HL-60/S4 treated with retinoic acid at 250 ng/mL for 4 days and 3 days (cell line): ENCODE measurements around the gene ADAM29.
"Not testable (repeated sequence)": the region's sequence is repeated elsewhere in the genome, so short reads cannot be mapped to it uniquely, and the experiment has no call there.

Experiments
- in situ Hi-C: fragments of 300-500 bp; cut with MboI; formaldehyde crosslinking; loops from 2 replicates; pipeline ENCODE4 v1.7.0; 2022; ENCODE audit warnings: low sequenced_read_pairs

Gene ADAM29

DNA sequence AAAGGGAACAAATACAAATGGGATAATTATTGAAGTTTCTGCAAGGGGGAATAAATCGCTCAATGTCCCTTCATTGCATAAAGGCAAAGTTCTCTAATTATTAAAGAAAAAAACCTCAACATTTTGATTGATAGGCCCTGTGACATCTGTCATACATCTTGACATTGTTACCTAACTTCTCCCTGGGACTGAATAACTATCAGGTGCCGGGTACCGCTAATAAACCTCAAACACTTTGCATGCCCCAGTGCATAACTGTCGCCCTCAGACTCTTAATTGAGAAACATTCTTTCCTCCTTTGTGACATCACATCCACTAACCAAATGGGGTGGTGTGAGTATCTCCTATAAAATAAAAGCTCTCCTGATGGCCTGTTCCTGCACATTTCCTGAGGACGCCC, at the start of gene ADAM29:
TSS of gene ADAM29 (plus strand) at position 301 of the 400 bp plus-strand sequence. CDS start 57,168 bp downstream, outside the sequence.
- in situ Hi-C loops = no loop called here

DNA sequence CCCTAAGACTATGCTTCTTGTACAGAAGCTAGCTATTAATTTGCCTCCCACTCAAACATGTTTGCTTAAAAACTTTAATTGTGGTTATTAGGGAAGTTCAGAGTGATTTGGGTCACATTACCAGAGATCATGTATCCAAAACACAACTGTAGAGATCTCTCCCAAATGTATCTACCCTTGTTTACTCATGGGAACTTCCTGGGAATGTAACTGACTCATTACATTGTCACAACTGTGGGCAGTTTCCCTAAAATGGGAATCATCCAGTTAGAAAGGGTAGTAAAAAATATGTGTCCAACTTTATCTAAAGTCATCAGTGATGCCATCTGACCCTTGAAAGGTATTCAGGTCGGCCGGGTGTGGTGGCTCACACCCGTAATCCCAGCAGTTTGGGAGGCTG, 48.8 kb upstream of the ADAM29 start:
- in situ Hi-C loops = no loop called here

DNA sequence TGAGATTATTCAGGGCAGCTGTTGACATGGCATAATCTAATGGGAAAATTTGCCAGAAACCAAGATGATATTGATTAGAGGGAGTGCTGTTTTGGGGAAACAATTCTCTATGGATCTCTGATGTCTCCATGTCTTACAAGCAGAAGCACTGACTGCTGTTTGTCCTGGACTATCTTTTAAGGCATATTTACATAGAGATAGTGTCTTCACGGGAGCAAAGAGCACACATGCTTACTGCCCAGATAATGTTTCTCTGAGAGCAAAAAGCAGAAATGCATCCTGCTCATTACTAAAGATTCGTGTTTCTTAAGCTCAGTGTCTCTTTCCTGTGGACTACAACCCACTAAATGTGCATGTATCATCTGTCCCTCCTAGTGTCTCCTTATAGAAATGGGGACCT, 47.8 kb upstream of the ADAM29 start:
- in situ Hi-C loops = no loop called here

DNA sequence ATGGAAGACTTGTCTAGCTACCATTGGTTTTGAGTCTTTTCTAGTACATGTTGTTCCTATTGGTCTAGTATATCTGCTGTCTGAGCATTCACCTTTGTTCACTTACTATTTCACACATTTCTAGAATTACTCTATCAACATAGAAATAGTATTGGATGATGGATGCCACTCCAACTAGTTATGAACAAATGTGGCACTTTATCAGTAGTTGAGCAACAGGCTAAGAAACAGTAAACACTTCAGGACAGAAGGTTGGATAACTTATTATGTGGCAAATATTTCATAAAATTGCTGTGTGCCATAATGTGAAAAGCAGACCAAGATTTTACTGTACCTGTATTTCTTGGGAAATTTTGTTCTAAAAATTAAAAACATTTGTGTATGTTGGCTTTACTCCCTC, 46.8 kb upstream of the ADAM29 start:
- in situ Hi-C loops = no loop called here

DNA sequence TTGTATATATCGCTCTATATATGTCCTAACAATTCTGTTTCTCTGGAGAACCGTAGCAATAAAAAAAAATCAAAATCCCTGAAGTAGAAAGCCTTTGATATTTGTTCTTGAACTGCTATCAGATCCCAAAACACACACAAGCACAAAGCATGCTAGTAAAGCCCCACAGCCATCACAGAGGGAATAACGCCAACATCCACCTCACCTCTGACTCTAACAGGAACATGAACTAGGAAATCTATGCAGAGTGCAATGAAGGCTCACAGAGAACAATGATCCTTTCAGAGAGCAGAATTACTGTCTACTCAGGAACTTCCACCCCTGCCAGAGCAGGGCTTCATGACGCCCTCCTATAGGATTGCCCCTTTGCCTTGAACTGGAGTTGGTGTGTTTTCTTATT, 45.0 kb upstream of the ADAM29 start:
- in situ Hi-C loops = not testable (repeated sequence)

DNA sequence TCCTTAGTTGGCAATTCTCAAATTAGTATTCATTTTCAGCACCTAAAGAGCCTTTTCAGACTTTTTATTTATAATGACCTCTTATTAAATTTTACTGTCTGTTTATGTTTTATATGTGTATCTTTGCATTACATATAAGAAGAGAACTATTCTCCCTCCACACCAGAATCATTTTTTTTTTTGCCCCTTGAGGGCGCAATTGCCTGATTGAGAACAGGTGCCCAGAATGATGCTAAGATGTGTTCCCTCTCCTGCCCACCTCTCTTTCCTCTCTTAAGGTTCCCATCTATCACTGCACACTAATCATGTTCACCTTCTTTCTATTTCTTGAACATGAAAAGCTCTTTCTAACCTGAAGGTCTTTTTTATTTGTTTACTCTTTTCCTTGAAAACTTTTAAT, 44.2 kb upstream of the ADAM29 start:
- in situ Hi-C loops = no loop called here

DNA sequence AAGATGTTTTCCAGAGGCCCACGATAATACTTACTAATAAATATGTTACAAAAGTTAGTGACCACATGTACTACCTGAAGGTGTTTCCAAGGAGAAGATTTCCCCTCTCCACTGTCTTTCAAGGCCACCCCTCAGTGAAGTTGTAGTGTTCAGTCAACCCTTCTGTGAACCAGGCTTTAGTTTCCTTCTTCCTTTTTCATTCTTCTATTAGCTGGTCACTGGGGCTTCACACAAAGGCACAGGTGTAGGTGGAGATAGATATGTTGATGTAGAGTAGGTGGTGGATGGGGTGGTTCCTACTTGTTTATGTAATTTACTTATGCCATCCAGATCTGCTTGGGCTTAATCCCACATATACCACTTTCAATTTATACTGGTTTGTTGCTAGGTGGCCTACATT, 43.3 kb upstream of the ADAM29 start:
- in situ Hi-C loops = no loop called here

DNA sequence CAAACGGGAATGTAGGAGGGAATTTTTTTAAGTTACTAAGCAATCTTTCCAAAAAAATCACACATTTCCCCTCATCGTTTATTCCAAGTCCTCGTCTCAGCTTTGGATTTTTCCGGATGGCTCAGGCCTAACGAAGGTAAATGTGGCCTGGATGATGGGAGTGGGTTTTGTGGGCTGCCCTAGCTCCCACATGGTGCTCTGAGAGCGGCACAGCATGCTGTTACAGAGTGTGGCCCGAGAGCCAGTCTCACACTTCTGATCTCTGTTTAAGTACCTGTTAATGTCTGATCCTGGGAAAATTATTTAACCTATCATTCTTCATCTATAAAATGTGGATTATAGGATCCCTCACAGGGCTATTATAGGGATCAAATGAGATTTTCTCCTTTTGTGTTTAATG, 38.2 kb upstream of the ADAM29 start:
- in situ Hi-C loops = no loop called here

DNA sequence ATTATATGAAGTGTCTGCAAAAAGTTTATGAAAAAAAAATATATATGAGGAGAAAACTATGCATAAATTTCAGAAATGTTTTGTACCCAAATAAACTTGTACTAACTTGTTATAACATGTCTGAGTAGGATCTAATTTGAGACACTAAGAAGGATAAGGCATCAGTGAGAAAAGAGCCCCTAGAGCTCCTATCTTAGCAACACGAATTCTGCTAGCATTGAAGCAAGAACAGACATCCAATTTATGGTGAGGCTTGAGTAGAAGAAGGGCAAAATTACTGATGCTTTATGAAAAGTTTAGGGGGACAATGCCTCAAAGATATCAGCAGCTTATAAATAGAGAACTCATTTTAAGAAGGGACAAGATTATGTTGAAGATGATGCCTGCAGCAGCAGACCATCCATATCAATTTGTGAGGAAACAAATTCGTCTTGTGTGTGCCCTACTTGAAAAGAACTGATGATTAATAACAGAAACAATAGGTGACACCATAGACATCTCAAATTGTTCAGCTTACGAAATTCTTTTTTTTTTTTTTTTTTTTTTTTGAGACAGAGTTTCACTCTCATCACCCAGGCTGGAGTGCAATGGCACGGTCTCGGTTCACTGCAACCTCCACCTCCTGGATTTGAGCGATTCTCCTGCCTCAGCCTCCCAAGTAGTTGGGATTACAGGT, 35.7 kb upstream of the ADAM29 start:
- in situ Hi-C loops = no loop called here

DNA sequence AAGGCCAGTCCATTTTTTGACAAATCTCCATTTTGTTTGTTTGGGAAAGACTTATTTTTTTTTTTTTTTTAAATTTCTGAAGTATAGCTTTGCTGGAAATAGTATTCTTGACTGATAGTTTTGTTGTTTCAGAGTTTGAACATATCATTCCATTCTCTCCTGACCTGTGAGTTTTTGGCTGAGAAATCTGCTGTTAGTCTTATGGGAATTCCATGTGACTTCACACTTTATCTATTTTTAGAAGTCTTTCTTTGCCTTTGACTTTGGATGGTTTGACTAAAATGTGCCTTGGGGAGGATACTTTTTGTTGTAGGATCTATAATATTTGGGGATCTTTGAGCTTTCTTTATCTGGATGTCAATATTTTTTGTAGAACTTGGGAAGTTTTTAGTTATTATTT, 10.7 kb upstream of the ADAM29 start:
- in situ Hi-C loops = no loop called here

DNA sequence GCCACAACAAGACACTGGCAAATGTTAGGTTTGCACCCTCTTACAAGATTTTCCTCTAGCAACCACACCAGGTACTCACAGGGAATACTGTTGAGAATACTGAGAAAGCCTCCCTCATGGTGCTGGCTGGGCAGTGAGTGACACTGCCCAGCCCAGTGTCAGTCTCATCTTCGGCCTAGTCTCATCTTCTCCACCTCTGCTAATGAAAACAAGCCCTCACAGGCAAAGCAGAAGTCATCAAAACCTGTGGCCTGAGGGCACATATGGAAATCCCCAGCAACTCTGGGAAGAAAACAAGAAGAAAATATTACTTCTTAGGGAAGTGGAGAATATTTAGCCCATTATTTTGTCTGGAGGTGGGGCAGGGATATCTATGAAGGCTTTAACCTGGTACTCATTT, 7.9 kb upstream of the ADAM29 start:
- in situ Hi-C loops = no loop called here

DNA sequence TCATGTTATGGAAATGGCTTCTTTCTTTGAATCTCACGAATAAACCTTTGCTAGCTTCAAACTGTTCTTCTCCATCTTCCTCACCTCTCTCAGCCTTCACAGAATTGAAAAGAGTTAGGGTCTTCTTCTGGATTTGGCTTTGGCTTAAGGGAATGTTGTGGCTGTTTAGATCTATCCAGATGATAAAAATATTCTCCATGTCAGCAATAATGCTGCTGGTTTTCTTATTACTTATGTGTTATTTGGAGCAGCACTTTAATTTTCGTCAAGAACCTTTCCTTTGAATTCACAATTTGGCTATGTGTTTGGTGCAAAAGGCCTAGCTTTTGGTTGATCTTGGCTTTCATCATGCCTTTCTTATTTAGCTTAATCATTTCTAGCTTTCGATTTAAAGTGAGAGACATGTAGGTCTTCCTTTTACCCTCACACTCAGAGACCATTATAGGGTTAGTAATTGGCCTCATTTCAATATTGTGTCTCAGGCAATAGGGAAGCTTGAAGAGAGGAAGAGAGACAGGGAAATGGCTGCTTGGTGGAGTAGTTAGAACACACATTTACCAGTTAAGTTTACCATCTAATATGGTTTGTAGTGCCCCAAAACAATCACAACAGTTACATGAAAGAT, 5.1 kb upstream of the ADAM29 start:
- in situ Hi-C loops = no loop called here

DNA sequence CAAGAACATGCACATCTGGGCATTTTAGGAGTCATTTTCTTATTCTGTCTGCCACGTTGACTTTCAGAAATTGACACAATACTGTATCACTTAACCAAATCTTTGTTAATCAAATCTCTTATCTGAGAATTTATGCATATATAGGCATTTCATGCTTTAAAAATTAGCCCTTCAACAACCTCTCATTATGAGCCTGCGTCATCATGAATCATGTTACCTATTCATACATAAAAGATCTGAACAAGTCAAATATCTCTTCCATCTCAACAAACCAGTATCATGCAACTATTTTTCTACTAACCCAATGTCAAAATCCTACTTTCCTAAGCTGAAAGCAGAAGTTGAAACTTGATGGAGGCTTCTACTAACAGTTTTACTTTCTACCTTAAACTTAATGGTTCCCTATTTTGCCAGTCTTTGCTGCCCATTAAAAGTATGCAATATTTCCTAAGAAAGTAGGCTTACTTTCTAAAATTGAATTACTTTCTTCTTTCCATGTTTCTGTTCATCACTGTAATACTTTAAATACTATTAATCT, 1.8 kb downstream of the ADAM29 start:
- in situ Hi-C loops = no loop called here

DNA sequence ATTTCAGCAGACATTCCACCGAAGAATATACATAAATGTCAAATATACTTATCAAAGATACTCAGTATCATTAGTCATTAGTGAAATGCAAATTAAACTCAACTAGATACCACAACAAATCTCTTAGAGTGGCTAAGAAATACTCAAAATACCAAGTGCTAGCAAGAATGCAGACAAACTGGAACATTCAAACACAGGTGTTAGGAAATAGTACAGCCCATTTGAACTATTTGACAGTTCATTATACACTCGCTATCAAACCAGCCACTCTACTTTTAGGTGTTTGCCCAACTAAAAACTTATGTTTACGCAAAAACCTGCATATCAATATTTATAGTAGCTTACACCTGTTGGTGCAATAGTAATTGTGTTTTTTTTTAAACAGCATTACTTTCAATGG, 8.8 kb downstream of the ADAM29 start:
- in situ Hi-C loops = no loop called here

DNA sequence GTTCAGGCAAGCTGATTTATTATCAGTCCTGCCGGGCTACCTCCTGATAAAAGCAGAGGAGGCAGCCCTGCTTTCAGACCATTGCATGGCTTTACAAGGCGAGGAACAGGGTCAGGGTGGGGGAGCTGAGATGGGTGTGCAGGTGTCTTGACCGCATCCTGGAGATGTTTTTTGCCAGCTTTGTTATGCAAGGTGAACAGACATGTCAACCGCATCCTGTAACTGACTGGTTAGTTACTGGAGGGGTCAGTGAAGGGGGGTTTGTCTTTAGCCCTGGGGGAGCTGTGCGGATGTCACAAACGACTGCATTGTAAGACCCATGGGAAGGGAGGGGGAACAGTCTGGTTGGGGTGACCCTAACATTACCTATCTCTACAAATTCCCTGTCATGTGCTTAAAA, 10.0 kb downstream of the ADAM29 start:
- in situ Hi-C loops = no loop called here

DNA sequence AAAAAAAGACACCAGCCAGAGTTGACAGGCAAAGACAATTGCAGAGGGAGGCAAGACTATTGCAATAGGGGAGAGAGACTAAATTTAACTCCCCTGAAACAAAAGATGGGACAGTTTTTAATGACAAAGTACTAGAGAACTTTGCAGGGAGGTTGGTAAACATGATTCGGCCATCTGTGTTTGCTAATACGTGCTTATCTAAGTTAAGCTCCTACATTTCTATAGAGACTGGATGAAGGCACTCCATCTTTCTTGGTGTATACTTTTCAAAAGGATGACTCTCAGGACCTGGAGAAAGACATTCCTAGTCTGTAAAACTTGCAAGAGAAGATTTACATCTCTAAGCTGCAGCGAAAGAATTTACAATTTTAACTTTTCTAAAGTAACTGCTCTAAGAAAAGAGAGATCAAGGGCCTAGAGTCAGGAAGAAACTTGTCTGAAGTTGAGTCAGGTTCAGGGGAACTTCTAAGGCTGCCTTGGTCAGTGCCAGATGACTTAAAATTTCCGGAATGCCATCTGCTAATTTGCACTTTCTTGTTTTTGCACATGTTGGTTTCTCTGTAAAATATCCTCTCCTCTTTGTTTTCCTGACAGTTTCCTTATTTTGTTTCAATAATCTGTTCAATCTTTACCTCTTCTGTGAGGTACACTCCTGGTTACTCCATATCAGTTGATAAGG, 10.6 kb downstream of the ADAM29 start:
- in situ Hi-C loops = no loop called here

DNA sequence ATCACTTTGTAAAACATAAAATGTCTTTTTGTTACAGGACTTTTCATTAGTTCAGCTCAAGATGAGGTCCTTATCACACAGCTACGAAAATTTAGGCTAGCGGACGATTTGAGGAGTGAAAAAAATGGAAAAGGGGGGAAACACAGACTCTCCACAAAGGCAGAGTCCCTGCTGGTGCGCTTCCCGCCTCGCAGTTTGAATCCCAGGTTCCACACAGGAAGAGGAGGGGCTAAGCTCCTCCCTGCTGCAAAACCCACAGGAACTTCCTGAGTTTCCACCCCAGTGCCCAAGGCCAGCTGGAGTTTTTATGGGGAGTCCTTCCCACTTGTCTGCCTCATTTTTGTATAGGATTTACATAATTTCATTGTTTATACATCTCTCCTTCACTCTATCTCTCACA, 11.2 kb downstream of the ADAM29 start:
- in situ Hi-C loops = no loop called here

DNA sequence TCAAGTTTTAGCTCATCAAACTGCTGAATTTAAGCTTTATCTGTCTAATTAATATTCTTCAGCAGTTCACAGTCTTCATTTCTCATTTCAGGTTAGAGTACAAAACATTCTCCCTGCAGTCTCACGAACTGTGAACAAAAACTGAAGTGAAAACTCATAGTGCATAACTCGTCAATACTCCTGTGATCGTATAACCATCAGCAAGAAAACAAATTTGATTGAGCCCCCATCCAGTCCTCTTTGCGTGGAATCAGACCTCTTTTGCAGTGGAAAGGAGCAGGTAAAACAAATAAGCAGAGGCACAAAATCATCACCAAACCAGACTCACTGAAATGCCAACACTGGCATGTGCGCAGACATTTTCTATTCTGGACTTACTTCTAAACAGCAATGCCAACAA, 12.7 kb downstream of the ADAM29 start:
- in situ Hi-C loops = no loop called here

DNA sequence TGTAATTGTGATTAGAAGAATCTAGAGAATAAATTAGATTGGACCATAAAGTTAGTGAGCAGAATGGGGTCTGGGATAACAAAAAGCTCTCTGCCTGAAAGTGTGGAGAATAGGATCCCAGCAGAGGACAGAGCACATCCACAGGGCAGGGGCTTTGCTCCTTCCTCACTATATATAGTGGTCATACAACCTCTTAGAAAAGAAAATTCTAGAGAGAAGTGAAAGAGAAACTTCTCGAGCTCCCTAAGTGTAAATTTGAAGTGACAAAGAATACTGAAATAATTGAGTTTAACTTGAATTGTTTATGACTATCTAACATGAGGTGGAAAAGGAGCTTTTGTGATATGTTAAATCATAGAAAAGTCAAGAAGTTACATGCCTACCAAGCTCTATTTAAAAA, 14.9 kb downstream of the ADAM29 start:
- in situ Hi-C loops = no loop called here

DNA sequence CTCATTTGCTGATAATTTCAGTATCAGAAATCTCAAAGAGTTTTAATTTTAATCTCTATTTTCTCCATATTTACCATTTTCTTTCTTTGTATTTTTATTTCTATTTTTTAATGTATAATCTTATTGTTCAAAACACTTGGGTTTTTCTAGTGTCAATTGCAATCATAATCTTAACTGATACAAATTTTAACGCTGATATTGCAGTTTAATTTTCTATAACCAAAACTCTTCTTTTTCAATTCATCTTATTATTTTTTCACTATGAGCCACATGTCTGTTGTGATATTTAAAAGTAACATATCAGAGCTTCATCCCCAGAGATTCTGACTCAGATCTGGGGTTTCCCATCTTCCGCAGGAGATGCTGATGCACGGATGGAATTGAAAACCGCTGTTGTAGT, 16.2 kb downstream of the ADAM29 start:
- in situ Hi-C loops = no loop called here

DNA sequence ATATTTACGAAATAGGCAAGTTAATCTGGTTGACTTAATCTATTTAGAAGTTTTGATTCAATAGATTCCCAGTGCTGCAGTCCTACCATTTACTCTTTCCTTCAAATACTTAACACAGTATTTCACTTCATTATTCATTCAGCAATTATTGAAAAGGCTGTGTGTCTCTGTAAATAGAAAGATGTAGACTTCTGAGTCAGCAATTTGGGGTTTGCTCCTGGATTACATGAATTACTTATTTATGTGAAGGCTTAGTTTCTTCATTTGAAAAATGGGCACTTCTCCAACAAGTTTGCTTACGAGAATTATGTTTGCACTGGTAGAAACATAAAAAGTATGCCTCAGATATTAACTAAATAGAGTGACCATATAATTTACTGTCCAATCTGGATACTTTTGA, 17.4 kb downstream of the ADAM29 start:
- in situ Hi-C loops = no loop called here

DNA sequence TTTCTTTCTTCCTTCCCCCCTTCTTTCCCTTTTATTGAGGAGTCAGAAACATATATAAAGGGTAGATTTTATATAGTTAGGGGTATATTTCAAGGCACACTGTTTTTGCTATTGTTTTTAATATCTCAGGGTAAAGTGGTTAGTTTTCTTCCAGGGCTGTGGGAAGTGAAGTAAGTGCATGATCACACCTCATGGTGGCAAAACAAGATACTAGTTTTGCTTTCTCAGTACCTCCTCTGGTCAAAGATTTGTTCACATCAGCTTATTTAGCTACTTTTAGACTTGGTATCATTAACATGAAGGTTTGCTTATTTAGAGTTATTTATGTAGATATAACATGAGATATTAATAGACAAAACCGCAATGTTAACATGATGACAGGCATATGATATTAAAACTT, 21.8 kb downstream of the ADAM29 start:
- in situ Hi-C loops = no loop called here
